BE2C (cell line): ENCODE measurements around the gene IL1RAP.

ENCODE experiments used
- DNase-seq: peaks from one replicate; pipeline ENCODE4 v3.0.0-alpha.2; 2020
- H3K27me3 ChIP-seq: fragments of 250-450 bp; sonication (Bioruptor Pico); 2 replicates; pipeline ENCODE4 v1.5.1; 2020; ENCODE audit warnings: mild to moderate bottlenecking
- H3K36me3 ChIP-seq: fragments of 250-450 bp; sonication (Bioruptor Pico); 2 replicates; pipeline ENCODE4 v1.5.1; 2020; ENCODE audit warnings: mild to moderate bottlenecking
- H3K4me1 ChIP-seq: fragments of 250-450 bp; sonication (Bioruptor Pico); 2 replicates; pipeline ENCODE4 v1.5.1; 2020
- H3K4me3 ChIP-seq: 2 replicates; pipeline ENCODE4 v1.5.1; 2011; ENCODE audit warnings: low read depth, low read length
- H3K9me3 ChIP-seq: fragments of 250-450 bp; sonication (Bioruptor Pico); 2 replicates; pipeline ENCODE4 v1.5.1; 2020
- CTCF ChIP-seq: IDR thresholded peaks from 2 replicates; pipeline ENCODE4 v1.5.1; 2012; ENCODE audit warnings: mild to moderate bottlenecking, low read depth, low read length

IL1RAP gene

GRCh38 chr3:190706582-190706981 lies 192.7 kb downstream of the IL1RAP start:
- H3K27me3 ChIP-seq: no peaks in the 10 kb centered on the region
- H3K4me1 ChIP-seq: no peaks in the 10 kb centered on the region
- H3K36me3 ChIP-seq: no peaks in the 10 kb centered on the region
- DNase-seq: no peak
- H3K9me3 ChIP-seq: no peaks in the 10 kb centered on the region
- H3K4me3 ChIP-seq: no peak overlapping the region
- no peak for TF ChIP-seq CTCF
